Activated CD8-positive, alpha-beta T cell treated with anti-CD3 and anti-CD28 coated beads for 36 hours (primary cell): ENCODE data around the gene SKOR1. TPM values are rescaled to one million over a fixed set of nuclear protein-coding genes. Genes with fewer than 3 reads are reported as not detected.

Experiments
- ATAC-seq: fragments of 200-7000 bp; cut with Tn5 transposase; one replicate; pipeline ENCODE4 v1.10.0; 2021; ENCODE audit warnings: mild to moderate bottlenecking, moderate library complexity
- CTCF ChIA-PET: fragments of 350-600 bp; sonication (Branson Sonifier 250); formaldehyde crosslinking; loops from one replicate; lab custom pipeline; 2021; ENCODE audit warnings: antibody characterized with exemption; lab: Charles Lee
- POLR2A ChIA-PET: fragments of 350-600 bp; sonication (Branson Sonifier 250); formaldehyde crosslinking; loops from one replicate; lab custom pipeline; 2021; ENCODE audit warnings: antibody characterized with exemption; lab: Charles Lee
- DNase-seq: peaks from one replicate; pipeline ENCODE4 v3.0.0-alpha.2; 2020
- H3K27ac Mint-ChIP-seq: one replicate; pipeline ENCODE4 v1.8.0; 2021; ENCODE audit warnings: mild to moderate bottlenecking, mixed read lengths
- H3K27me3 Mint-ChIP-seq: one replicate; pipeline ENCODE4 v1.8.0; 2021; ENCODE audit warnings: mixed read lengths
- H3K36me3 Mint-ChIP-seq: one replicate; pipeline ENCODE4 v1.8.0; 2021; ENCODE audit warnings: low read depth, mixed read lengths
- H3K4me1 Mint-ChIP-seq: one replicate; pipeline ENCODE4 v1.8.0; 2021; ENCODE audit warnings: low read depth, mixed read lengths
- H3K4me3 Mint-ChIP-seq: one replicate; pipeline ENCODE4 v1.8.0; 2021; ENCODE audit warnings: mild to moderate bottlenecking, moderate library complexity, mixed read lengths
- H3K9me3 Mint-ChIP-seq: one replicate; pipeline ENCODE4 v1.8.0; 2021; ENCODE audit warnings: mixed read lengths
- CTCF ChIP-seq: fragments of 200-600 bp; IDR thresholded peaks from one replicate; pipeline ENCODE4 v1.8.0; 2022; ENCODE audit warnings: antibody characterized with exemption, mild to moderate bottlenecking
- intact Hi-C: fragments of 100-400 bp; cut with micrococcal nuclease; formaldehyde crosslinking; loops from one replicate; pipeline ENCODE4 v1.10.0; 2022
- total RNA-seq, 2 experiments: library from RNA; stranded (reverse); gene quantifications; one replicate each; pipeline ENCODE4 v1.2.3, GENCODE V29; 2021

Gene SKOR1
- total RNA-seq, 2 experiments from 2014 or later: 0.09 to 0.25 TPM

- Mint-ChIP-seq H3K4me1 (peaks cover 8% of the 10 kb centered on the region), H3K9me3 (peaks cover 4% of the 10 kb centered on the region), H3K27me3 (peaks cover 43% of the 10 kb centered on the region), H3K4me3 (no peak overlapping the region), H3K27ac (no peak overlapping the region), H3K36me3 (no peaks in the 10 kb centered on the region)
- TF ChIP-seq CTCF: no peak
- ChIA-PET CTCF (no interaction called here), POLR2A (no interaction called here)
- intact Hi-C loops: no loop called here
- ATAC-seq (no peak), DNase-seq (no peak)
These were observed 8.6 kb upstream of the SKOR1 start for GRCh38 chr15:67816668-67817067.

GRCh38 chr15:67818464-67818863 lies 6.8 kb upstream of the SKOR1 start:
- peaks cover 56% of the 10 kb centered on the region for H3K27me3 Mint-ChIP-seq
- ChIA-PET POLR2A (no interaction called here), CTCF (interaction anchor here (0.6 kb wide), 1 partner anchor 428 kb away, joined by 3 read pairs; no protein-coding TSS in a partner anchor)
- no peak for TF ChIP-seq CTCF
- no peak for ATAC-seq
- no peaks in the 10 kb centered on the region for H3K36me3 Mint-ChIP-seq
- H3K9me3 Mint-ChIP-seq: peaks cover 4% of the 10 kb centered on the region
- H3K4me1 Mint-ChIP-seq: peaks cover 19% of the 10 kb centered on the region
- no peak overlapping the region for H3K27ac Mint-ChIP-seq
- intact Hi-C loops: no loop called here
- no peak for DNase-seq
- no peak overlapping the region for H3K4me3 Mint-ChIP-seq

DNA sequence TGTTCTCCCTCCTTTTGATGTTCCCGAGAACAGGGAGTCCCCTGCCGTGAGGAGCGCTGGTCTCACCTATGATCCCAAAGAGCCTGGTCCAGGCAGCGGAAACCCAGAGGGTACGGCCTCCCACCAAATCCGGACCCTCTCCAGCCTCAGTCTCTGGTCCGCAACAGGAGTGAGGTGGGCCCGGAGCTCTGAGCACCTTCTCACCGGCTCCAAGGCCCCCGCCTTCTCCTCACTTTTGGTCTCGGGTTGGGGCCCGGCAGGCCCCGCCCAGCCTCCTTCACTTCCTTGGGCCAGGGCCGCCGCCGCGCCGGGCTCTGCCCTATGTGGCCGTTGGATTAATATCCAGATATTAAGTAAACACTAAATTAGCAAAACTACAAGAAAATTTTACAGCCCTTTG lies 5.7 kb upstream of the SKOR1 start:
- POLR2A ChIA-PET: no interaction called here
- DNase-seq: no peak
- Mint-ChIP-seq H3K4me1 (peaks cover 27% of the 10 kb centered on the region), H3K9me3 (peaks cover 4% of the 10 kb centered on the region), H3K27ac (no peak overlapping the region), H3K27me3 (peaks cover 68% of the 10 kb centered on the region), H3K4me3 (no peak overlapping the region), H3K36me3 (no peaks in the 10 kb centered on the region)
- no peak for ATAC-seq
- TF ChIP-seq CTCF: no peak
- intact Hi-C loops: no loop called here
- CTCF ChIA-PET: no interaction called here

- Mint-ChIP-seq H3K36me3 (no peaks in the 10 kb centered on the region), H3K4me1 (peaks cover 30% of the 10 kb centered on the region), H3K27me3 (peaks cover 74% of the 10 kb centered on the region), H3K27ac (no peak overlapping the region), H3K4me3 (no peak overlapping the region), H3K9me3 (peaks cover 4% of the 10 kb centered on the region)
- intact Hi-C loops: no loop called here
- POLR2A ChIA-PET: interaction anchor here (0.6 kb wide), 1 partner anchor 20 kb away, joined by 3 read pairs; no protein-coding TSS in a partner anchor
- CTCF ChIA-PET: interaction anchor here (1.1 kb wide), 1 partner anchor 12 kb away, joined by 5 read pairs; no protein-coding TSS in a partner anchor
- no peak for TF ChIP-seq CTCF
- no peak for DNase-seq
- no peak for ATAC-seq
These were observed 5.0 kb upstream of the SKOR1 start for GRCh38 chr15:67820122-67820991.
